ENCODE results near the gene HERC2. TPM values are rescaled to one million over a fixed set of nuclear protein-coding genes. Genes with fewer than 3 reads are reported as not detected.
"Not testable (repeated sequence)": the region's sequence is repeated elsewhere in the genome, so short reads cannot be mapped to it uniquely, and the experiment has no call there.

Gene HERC2
- total and polyA plus RNA-seq, 2 experiments from 2014 or later, result 37.7 to 64.4 TPM

DNA sequence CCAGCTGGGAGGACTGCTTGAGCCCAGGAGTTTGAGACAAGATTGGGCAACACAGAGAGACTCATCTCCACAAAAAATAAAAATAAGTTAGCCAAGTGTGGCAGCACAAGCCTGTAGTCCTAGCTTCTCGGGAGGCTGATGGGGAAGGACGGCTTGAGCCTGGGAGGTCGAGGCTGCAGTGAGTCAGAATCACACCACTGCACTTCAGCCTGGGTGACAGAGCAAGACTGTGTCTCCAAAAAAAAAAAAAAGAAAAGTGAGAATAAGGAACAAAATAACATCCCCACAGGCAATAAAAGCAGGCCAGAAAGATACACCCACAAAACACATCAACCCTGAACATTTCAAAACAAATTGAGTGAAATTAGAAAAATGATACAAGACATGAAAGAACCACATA is 174.2 kb downstream of the HERC2 start:
- H3K4me3 ChIP-seq, result no peak overlapping the region
- H3K27me3 ChIP-seq, result no peaks in the 10 kb centered on the region
- DNase-seq (ENCODE audit: low read depth in 1 of 2, low spot score in 1 of 2), result no peak
- no peak overlapping the region for H3K27ac ChIP-seq
- peaks cover 17% of the 10 kb centered on the region for H3K36me3 ChIP-seq
- TF ChIP-seq, protein P1, sequence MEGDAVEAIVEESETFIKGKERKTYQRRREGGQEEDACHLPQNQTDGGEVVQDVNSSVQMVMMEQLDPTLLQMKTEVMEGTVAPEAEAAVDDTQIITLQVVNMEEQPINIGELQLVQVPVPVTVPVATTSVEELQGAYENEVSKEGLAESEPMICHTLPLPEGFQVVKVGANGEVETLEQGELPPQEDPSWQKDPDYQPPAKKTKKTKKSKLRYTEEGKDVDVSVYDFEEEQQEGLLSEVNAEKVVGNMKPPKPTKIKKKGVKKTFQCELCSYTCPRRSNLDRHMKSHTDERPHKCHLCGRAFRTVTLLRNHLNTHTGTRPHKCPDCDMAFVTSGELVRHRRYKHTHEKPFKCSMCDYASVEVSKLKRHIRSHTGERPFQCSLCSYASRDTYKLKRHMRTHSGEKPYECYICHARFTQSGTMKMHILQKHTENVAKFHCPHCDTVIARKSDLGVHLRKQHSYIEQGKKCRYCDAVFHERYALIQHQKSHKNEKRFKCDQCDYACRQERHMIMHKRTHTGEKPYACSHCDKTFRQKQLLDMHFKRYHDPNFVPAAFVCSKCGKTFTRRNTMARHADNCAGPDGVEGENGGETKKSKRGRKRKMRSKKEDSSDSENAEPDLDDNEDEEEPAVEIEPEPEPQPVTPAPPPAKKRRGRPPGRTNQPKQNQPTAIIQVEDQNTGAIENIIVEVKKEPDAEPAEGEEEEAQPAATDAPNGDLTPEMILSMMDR (IDR thresholded peaks at IDR 0.05; ENCODE audit: low read depth, low read length), result no peak
- no peaks in the 10 kb centered on the region for H3K9me3 ChIP-seq (ENCODE audit: low read depth)
- no peaks in the 10 kb centered on the region for H3K4me1 ChIP-seq (ENCODE audit: low read depth)

DNA sequence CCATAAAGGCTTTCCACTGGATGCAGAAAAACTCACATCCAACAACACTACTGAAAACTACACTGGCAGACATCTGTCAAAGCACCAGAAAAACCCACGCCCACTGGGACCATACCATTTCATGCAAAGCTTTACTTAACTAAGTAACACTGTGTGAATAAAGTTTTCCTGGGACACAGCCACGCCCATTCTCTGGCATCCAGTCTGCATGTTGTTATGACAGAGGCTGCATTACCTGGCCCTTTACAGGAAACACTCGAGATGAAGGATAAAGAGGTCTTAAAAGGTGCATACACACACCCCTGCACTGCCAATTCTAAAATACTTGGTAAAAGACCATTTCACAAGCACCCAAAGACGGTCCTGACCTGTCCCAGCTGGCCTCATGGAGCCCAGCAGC is 176.6 kb downstream of the HERC2 start:
- not testable (repeated sequence) for H3K27ac ChIP-seq; H3K4me1 ChIP-seq (ENCODE audit: low read depth); DNase-seq (ENCODE audit: low read depth in 1 of 2, low spot score in 1 of 2); H3K4me3 ChIP-seq; H3K9me3 ChIP-seq (ENCODE audit: low read depth); H3K27me3 ChIP-seq
- peaks cover 27% of the 10 kb centered on the region for H3K36me3 ChIP-seq

DNA sequence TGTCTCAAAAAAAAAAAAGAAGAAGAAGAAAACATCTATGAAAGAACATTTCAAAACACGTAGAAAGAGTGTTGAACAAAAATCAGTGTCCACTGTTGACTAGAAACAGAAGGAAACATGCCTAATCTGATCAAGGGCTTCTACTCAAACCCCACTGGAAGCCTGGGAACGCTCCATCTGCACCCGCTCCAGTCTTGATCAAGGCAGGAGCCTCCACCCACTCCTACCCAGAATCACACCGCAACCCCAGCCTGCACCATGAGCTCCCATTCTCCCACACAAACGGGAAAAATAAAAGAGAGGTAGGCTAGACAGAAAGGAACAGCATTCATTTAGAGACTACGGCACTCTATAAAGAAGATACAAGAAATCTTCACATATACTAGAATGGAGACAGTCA is 181.9 kb downstream of the HERC2 start:
- TF ChIP-seq, protein P1 (IDR thresholded peaks at IDR 0.05; ENCODE audit: low read depth, low read length), result no peak
- DNase-seq (ENCODE audit: low read depth in 1 of 2, low spot score in 1 of 2), result no peak
- H3K9me3 ChIP-seq (ENCODE audit: low read depth), result no peaks in the 10 kb centered on the region
- no peaks in the 10 kb centered on the region for H3K4me1 ChIP-seq (ENCODE audit: low read depth)
- H3K27me3 ChIP-seq, result no peaks in the 10 kb centered on the region
- no peak overlapping the region for H3K27ac ChIP-seq
- no peak overlapping the region for H3K4me3 ChIP-seq
- H3K36me3 ChIP-seq, result peaks cover 22% of the 10 kb centered on the region

DNA sequence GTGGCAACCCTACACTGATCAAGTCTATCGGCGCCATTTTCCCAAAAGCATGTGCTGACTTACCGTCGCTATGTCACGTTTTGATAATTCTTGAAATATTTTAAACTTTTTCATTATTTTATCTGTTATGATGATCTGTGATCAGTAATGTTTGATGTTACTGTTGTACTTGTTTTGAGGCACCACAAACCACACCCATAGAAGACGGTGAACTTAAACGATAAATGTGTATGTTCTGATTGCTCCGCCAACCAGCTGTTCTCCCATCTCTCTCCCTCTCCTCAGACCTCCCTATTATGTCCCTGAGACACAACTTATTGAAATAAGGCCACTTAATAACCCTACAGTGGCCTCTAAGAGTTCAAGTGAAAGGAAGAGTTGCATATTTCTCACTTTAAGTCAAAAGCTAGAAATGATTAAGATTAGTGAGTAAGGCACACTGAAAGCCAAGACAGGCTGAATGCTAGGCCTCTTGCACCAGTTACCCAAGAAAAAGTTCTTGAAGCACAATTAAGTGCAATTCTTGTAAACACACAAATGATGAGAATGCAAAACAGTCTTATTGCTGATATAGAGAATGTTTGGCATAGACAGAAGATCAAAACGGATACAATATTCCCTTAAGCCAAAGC is 184.5 kb downstream of the HERC2 start:
- H3K4me1 ChIP-seq (ENCODE audit: low read depth); H3K27me3 ChIP-seq; DNase-seq (ENCODE audit: low read depth in 1 of 2, low spot score in 1 of 2); H3K9me3 ChIP-seq (ENCODE audit: low read depth); H3K4me3 ChIP-seq; H3K27ac ChIP-seq: not testable (repeated sequence)
- peaks cover 19% of the 10 kb centered on the region for H3K36me3 ChIP-seq

DNA sequence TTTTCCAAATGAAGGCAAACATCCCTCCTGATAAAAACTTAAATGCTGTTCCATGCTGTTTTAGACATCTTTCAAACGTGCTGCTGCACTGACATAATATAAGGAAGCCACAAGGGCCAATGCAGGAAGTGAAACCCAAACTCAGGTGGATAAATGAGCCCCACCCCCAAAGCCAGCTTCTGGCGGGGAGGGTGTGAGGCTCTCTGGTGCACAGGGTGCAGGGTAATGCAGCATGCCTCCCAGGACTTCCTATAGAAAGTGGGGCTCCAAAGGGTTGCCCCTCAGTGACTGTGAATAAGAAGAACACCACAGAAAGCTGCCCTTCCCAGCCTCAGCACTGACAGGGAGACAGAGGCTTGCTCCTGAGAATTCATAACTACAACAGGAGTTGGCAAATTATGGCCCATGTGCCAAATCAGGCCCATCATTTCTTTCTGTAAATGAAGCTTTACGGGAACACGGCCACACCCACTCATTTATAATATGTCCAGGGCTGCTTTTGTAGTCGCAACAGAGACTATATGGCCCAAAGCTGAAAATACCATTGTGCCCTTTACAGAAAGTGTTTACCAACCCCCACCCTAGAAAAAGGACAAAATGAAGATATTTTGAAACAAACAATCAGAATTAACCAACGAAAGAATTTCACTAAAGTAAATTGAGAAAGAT is 185.6 kb downstream of the HERC2 start:
- H3K27ac ChIP-seq; H3K27me3 ChIP-seq; H3K4me1 ChIP-seq (ENCODE audit: low read depth); H3K4me3 ChIP-seq; H3K9me3 ChIP-seq (ENCODE audit: low read depth); DNase-seq (ENCODE audit: low read depth in 1 of 2, low spot score in 1 of 2): not testable (repeated sequence)
- H3K36me3 ChIP-seq, result peaks cover 15% of the 10 kb centered on the region

DNA sequence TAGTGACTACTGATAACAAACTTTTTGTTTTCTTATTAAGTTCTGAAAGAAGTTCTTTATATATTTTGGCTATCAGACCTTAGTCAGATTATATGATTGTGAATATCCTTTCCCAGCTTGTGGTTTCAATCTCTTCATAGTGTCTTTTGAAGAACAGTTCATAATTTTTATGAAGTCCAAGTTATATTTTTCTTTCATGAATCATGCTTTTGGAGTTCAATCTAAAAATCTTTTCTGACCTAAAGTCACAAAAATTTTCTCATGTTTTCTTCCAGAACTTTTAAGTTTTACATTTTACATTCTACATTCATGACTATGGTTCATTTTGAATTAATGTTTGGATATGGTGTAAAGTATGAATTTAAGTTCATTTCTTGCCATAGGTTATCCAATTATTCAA is 188.7 kb downstream of the HERC2 start:
- H3K36me3 ChIP-seq, result peaks cover 19% of the 10 kb centered on the region
- TF ChIP-seq, protein P1 (IDR thresholded peaks at IDR 0.05; ENCODE audit: low read depth, low read length), result no peak

DNA sequence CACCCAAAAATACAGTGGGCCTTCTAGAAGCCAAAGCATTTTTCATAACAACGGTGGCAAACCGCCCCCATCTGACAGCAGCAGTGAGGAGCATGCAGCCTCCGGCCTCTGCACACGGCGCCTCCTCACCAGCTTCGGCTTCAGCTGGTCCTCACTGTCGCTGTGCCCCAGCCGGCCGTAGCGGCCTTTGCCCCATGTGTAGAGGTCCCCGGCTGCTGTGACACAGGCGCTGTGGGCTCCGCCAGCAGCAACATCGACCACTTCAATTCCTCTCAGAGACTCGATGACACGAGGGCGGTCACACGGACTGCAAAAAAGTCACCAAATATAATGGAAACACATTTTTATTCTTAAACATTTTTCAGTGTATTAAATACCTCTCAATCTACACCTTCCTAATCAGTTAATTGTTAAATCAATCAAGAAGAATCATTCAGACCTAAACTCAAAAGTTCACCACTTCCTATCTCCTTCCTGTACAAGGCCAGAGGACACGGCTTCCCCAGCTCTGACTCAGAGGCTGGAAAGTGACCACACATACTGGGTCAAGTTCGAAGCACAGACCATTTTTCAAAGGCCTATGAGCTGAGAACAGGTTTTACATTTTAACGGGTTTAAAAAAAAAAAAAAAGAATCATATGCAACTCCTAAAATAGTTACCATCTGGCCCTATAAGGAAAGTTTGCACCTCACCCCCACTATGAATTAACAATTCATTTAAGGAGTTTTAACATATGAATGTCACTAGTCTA is 189.3 kb downstream of the HERC2 start:
- Histone ChIP-seq H3K27ac (no peak overlapping the region), H3K4me3 (no peak overlapping the region), H3K36me3 (peaks cover 22% of the 10 kb centered on the region), H3K9me3 (ENCODE audit: low read depth) (no peaks in the 10 kb centered on the region), H3K4me1 (ENCODE audit: low read depth) (no peaks in the 10 kb centered on the region), H3K27me3 (no peaks in the 10 kb centered on the region)
- TF ChIP-seq, protein P1 (IDR thresholded peaks at IDR 0.05; ENCODE audit: low read depth, low read length), result no peak
- DNase-seq (ENCODE audit: low read depth in 1 of 2, low spot score in 1 of 2), result peak in 1 of 2 donors; percentile 36

More for the DNA sequence above, 188.7 kb downstream of the HERC2 start:
- Histone ChIP-seq H3K4me1 (ENCODE audit: low read depth) (no peaks in the 10 kb centered on the region), H3K9me3 (ENCODE audit: low read depth) (no peaks in the 10 kb centered on the region), H3K27me3 (no peaks in the 10 kb centered on the region), H3K27ac (no peak overlapping the region), H3K4me3 (no peak overlapping the region)
- no peak for DNase-seq (ENCODE audit: low read depth in 1 of 2, low spot score in 1 of 2)

Data from cardiac muscle cell (in vitro differentiated cells and primary cell).